Breast epithelium (tissue), 3 donors: ENCODE data around the gene CRIM1.

Experiments
- POLR2A ChIP-seq: fragments of 450-650 bp; IDR thresholded peaks from one replicate; pipeline ENCODE4 v1.6.1; 2016; ENCODE audit warnings: antibody characterized with exemption, mild to moderate bottlenecking, moderate library complexity
- POLR2AphosphoS5 ChIP-seq, 3 donors: sonication (generic); formaldehyde crosslinking; IDR thresholded peaks; one replicate each; pipeline ENCODE4 v1.6.1; 2017; ENCODE audit warnings: antibody characterized with exemption in 3 of 3
- TF ChIP-seq, protein P1 (sequence below), 3 donors: fragments of 450-650 bp; IDR thresholded peaks; one replicate each; pipeline ENCODE4 v1.5.1; 2016 to 2017; ENCODE audit warnings: antibody characterized with exemption in 3 of 3, mild to moderate bottlenecking in 3 of 3, moderate library complexity in 3 of 3

DNA sequence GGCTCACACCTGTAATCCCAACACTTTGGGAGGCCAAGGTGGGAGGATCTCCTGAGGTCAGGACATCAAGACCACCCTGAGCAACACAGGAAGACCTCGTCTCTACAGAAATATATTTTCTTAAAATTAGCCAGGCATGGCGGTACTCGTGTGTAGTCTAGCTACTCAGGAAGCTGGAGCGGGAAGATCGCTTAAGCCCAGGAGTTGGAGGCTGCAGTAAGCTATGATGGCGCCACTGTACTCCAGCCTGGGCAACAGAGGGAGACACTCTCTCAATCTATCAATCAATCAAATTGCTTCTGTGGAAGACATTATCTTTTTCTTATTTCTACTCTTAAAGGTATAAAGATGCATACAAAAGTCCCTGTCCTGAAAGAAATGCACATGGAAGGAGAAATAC, 231.1 kb downstream of the CRIM1 start:
- TF ChIP-seq POLR2AphosphoS5 (IDR thresholded peaks at IDR 0.05): no peak
- TF ChIP-seq, protein P1, sequence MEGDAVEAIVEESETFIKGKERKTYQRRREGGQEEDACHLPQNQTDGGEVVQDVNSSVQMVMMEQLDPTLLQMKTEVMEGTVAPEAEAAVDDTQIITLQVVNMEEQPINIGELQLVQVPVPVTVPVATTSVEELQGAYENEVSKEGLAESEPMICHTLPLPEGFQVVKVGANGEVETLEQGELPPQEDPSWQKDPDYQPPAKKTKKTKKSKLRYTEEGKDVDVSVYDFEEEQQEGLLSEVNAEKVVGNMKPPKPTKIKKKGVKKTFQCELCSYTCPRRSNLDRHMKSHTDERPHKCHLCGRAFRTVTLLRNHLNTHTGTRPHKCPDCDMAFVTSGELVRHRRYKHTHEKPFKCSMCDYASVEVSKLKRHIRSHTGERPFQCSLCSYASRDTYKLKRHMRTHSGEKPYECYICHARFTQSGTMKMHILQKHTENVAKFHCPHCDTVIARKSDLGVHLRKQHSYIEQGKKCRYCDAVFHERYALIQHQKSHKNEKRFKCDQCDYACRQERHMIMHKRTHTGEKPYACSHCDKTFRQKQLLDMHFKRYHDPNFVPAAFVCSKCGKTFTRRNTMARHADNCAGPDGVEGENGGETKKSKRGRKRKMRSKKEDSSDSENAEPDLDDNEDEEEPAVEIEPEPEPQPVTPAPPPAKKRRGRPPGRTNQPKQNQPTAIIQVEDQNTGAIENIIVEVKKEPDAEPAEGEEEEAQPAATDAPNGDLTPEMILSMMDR (IDR thresholded peaks at IDR 0.05): no peak
- TF ChIP-seq POLR2A: no peak
